Stimulated activated CD4-positive, alpha-beta T cell treated with anti-CD3 and anti-CD28 coated beads, Interleukin-1b, Interleukin-23, amount 100 ng/mL, for 4 hours (primary cell): ENCODE measurements around the gene ZNF23.
"Not testable (repeated sequence)": the region's sequence is repeated elsewhere in the genome, so short reads cannot be mapped to it uniquely, and the experiment has no call there.

ENCODE experiments used
- DNase-seq, 2 donors: peaks; one replicate each; pipeline ENCODE4 v3.0.0-alpha.2; 2020; ENCODE audit warnings: low read depth in 2 of 2

The ZNF23 gene

GRCh38 chr16:71461686-71462648 lies at the start of gene ZNF23:
TSS of gene ZNF23 (minus strand) at chr16:71462247. CDS start at chr16:71456796, 5,451 bp downstream.
- peak; percentile 69 to 74 for DNase-seq

- DNase-seq: no peak
These were observed 45.0 kb upstream of the ZNF23 start for GRCh38 chr16:71507061-71507460.

- no peak for DNase-seq
These were observed 42.9 kb upstream of the ZNF23 start for GRCh38 chr16:71504901-71505300.

GRCh38 chr16:71504051-71504450 lies 42.0 kb upstream of the ZNF23 start:
- not testable (repeated sequence) for DNase-seq

- DNase-seq: no peak
These were observed 39.5 kb upstream of the ZNF23 start for GRCh38 chr16:71501547-71501946.

- no peak for DNase-seq
These were observed 38.9 kb upstream of the ZNF23 start for GRCh38 chr16:71500964-71501363.

- peak in 1 of 2 donors; percentile 47 for DNase-seq
These were observed 37.8 kb upstream of the ZNF23 start for GRCh38 chr16:71499775-71500364.

- no peak for DNase-seq
These were observed 36.0 kb upstream of the ZNF23 start for GRCh38 chr16:71498031-71498430.

GRCh38 chr16:71493213-71493612 lies 31.2 kb upstream of the ZNF23 start:
- DNase-seq: no peak

GRCh38 chr16:71492786-71493185 lies 30.7 kb upstream of the ZNF23 start:
- DNase-seq: no peak

GRCh38 chr16:71491054-71491453 lies 29.0 kb upstream of the ZNF23 start:
- no peak for DNase-seq

GRCh38 chr16:71490361-71490760 lies 28.3 kb upstream of the ZNF23 start:
- DNase-seq: no peak

GRCh38 chr16:71489122-71489521 lies 27.1 kb upstream of the ZNF23 start, which contains the start of gene ZNF19:
TSS of gene ZNF19 (minus strand) at chr16:71489324. CDS start at chr16:71482114, 7,210 bp downstream.
- DNase-seq: no peak

GRCh38 chr16:71484006-71484893 lies 22.2 kb upstream of the ZNF23 start:
- peak; percentile 55 to 63 for DNase-seq

- DNase-seq: no peak
These were observed 20.5 kb upstream of the ZNF23 start for GRCh38 chr16:71482569-71482968.

GRCh38 chr16:71480956-71481355 lies 18.9 kb upstream of the ZNF23 start:
- DNase-seq: no peak

- no peak for DNase-seq
These were observed 17.4 kb upstream of the ZNF23 start for GRCh38 chr16:71479420-71479819.

GRCh38 chr16:71476457-71477124 lies 14.5 kb upstream of the ZNF23 start:
- no peak for DNase-seq

GRCh38 chr16:71474864-71475263 lies 12.8 kb upstream of the ZNF23 start:
- no peak for DNase-seq

GRCh38 chr16:71473891-71474290 lies 11.8 kb upstream of the ZNF23 start:
- DNase-seq: no peak

GRCh38 chr16:71472931-71473330 lies 10.9 kb upstream of the ZNF23 start:
- no peak for DNase-seq
